Mesodermal cell (in vitro differentiated cells): ENCODE measurements around the gene ELOA2.
"Not testable (repeated sequence)": the region's sequence is repeated elsewhere in the genome, so short reads cannot be mapped to it uniquely, and the experiment has no call there.

ENCODE experiments used
- H3K27ac ChIP-seq: 2 replicates; pipeline ENCODE4 v1.7.0; 2013; ENCODE audit warnings: mild to moderate bottlenecking, low read depth, low read length, moderate library complexity; ENCODE audit not compliant: severe bottlenecking
- H3K36me3 ChIP-seq: 2 replicates; pipeline ENCODE4 v1.7.1; 2013; ENCODE audit warnings: mild to moderate bottlenecking, low read length, moderate library complexity; ENCODE audit not compliant: control insufficient read depth, insufficient read depth
- H3K4me1 ChIP-seq: one replicate; pipeline ENCODE4 v1.7.1; 2013; ENCODE audit warnings: mild to moderate bottlenecking, low read length; ENCODE audit not compliant: insufficient read depth, control insufficient read depth, poor library complexity, severe bottlenecking
- H3K4me3 ChIP-seq: 2 replicates; pipeline ENCODE4 v1.7.0; 2013; ENCODE audit warnings: low read length, control low read depth, mild to moderate bottlenecking; ENCODE audit not compliant: insufficient read depth, poor library complexity, severe bottlenecking; ENCODE audit errors: extremely low read depth
- H3K9me3 ChIP-seq: 2 replicates; pipeline ENCODE4 v1.7.1; 2013; ENCODE audit warnings: mild to moderate bottlenecking, low read length, moderate library complexity; ENCODE audit not compliant: control insufficient read depth
- WGBS, 2 experiments: methylation state at CpG; one replicate each; pipeline ENCODE4 v1.1.5; 2013; ENCODE audit warnings: missing lambda C conversion rate in 2 of 2; ENCODE audit not compliant: insufficient coverage in 2 of 2; 5-methylcytosine and 5-hydroxymethylcytosine counted together

ELOA2 gene

DNA sequence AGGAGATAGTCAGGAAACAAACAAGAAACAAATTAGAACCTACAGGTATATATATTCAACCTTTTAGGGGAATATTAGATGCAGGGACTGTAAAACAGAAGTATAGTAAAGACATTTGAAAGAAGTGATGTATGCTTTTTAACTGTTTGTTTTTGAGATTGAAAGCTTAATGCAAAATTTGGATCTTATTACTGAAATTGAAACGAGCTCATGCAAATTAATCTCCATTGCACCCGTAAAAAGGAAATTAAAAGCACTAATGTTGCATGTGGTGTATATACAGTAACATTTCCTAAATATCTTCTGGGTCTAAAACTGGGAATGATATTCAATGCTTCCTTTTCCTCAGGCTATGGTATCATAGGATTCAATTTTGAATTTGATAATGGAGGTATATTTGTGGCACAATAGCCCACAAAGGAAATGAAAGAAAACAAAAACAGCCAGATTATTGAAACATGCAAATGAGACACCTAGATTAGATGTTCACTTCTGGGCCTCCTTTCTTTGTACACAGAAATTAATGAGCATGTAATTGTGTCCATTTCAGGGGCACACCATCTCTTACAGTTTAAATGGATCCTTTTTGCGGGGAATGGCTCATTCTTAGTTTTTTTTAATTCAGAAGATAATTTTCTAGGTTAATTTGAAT is 1.6 kb upstream of the ELOA2 start:
- H3K4me3 ChIP-seq = no peak overlapping the region
- no CpG with 5 or more reads among the region's 3 CpGs for WGBS, 2 experiments
- H3K27ac ChIP-seq = no peak overlapping the region
- H3K9me3 ChIP-seq = no peaks in the 10 kb centered on the region
- H3K36me3 ChIP-seq = no peaks in the 10 kb centered on the region
- H3K4me1 ChIP-seq = no peaks in the 10 kb centered on the region

DNA sequence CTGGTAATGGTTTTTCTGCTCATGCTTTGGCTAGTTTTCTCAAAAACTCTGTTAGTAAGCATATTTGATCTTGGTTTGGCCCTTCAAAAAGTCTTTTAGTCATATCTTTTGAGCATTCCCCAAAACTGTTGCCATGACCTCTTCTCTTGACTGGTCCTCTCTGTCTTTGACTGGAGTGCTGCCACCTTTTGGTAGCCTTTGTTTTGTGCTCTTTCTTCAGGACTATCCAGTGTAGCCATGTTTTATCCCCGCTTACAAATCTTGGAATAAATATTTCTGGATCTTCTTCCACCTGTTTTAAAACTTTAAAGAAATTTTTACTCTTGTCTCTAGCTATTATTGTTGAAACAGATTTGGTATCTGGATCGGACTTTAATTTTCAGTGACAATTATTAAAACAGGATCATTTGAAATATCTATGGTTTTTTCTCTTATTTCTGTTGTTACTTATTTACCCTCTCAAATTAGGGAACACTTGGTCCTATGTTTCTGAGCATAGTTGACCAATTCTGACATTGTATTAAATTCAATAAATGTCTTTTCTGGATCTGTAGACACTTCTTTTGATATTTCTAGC is 965 bp upstream of the ELOA2 start:
- Histone ChIP-seq H3K36me3 (no peaks in the 10 kb centered on the region), H3K27ac (no peak overlapping the region), H3K4me1 (no peaks in the 10 kb centered on the region), H3K4me3 (no peak overlapping the region), H3K9me3 (no peaks in the 10 kb centered on the region)
- WGBS, 2 experiments = no CpG with 5 or more reads among the region's 2 CpGs

DNA sequence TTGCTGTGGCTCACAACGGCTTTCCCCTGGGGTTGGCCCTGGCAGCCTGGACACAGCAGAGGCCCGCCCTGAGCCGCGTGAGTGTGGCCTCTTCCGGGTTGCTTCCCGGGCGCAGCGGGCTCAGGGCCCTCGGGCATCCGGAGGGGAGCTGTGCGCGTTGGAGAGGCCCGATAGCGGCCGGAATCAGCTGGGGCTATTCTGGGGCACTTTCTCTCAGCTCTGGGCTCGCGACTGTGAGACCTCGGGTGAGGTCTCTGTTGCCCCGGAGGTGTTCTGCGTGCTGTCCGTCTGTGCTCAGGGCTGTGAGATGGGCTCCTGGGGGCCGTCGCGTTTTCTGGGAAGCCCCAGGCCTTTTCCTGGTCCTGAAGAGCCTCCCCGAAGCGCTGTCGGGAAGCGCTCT is 830 bp downstream of the ELOA2 start:
- H3K9me3 ChIP-seq, H3K36me3 ChIP-seq, H3K4me3 ChIP-seq, H3K27ac ChIP-seq, H3K4me1 ChIP-seq: not testable (repeated sequence)
- WGBS, 2 experiments = 93 to 98% methylated on average over 10 to 20 of the region's 28 CpGs

DNA sequence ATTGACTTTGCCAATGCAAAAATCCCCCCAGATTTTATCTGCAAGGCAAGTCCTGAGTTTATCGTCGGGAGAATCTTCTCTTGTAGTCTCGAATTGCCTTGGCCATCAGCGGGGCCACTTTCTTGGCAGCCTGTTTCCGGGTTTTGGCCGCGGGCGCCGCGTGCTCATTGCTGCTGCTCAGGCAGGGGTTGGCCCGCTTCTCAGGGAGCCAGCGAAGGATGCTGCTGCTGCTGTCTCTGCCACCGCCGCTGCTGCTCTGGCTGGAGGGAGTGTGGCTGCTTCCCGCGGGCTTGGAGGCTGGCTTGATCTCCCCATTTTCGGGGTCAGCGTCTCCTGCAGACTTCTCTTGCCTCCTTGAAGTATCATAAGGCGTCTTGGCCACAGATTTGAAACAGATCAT is 2.5 kb downstream of the ELOA2 start:
- Histone ChIP-seq H3K4me3 (no peak overlapping the region), H3K4me1 (no peaks in the 10 kb centered on the region), H3K27ac (no peak overlapping the region), H3K36me3 (no peaks in the 10 kb centered on the region), H3K9me3 (no peaks in the 10 kb centered on the region)
- WGBS, 2 experiments = 94% methylated on average over 13 to 19 of the region's 19 CpGs

DNA sequence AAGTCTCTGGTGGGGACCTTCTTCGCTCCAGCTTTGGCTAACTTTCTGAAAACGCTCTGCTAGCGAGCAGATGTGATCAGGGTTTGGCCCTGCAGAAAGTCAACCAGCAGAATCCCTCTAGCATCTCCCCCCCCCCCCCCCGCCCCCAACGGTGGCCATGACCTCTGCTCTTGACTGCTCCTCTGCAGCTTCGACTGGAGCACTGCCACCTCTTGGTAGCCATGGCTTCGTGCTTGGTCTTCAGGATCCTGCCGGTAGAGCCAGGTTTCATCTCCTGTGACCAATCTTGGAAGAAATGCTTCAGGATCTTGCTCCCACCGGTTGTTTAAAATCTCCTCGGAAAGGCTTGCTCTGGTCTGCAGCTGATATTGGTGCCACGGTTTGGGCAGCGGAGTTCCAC is 4.5 kb downstream of the ELOA2 start:
- H3K9me3 ChIP-seq, H3K36me3 ChIP-seq, H3K4me1 ChIP-seq, H3K4me3 ChIP-seq, H3K27ac ChIP-seq: not testable (repeated sequence)
- 83 to 88% methylated on average over 2 to 3 of the region's 12 CpGs for WGBS, 2 experiments

DNA sequence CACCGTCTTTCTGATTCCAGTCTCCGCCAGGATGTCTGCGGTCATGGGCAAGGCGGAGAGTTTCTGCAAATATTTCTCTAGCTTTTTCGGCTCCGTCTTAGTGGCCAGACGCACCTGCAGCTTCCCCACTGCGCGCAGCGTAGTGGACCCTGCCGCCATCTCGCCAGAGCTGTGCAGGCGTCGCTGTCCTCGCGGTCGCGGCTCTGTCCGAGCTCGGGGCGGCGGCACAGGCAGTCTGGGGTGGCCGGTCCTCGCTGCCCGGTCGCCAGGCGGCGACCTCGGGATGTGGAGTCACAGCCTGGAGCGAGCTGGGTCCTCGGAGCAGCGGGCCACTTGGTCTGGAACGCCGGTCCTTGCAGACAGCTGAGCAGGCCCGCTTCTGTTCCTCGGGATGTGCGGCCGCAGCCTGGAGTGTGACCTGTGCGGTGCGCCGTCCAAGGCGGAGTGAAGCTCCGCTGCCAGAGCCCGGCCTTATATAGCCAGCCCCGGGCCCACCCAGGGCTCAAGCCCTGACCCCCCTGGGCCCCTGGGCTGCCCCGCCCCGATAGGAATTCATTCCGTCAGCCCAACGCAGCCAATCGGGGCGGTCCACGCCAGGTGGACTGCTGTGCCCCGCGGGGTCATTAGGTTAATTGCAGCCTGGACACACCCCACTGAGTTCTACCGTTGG is 5.6 kb downstream of the ELOA2 start:
- no CpG with 5 or more reads among the region's 55 CpGs for WGBS, 2 experiments
- not testable (repeated sequence) for H3K4me3 ChIP-seq, H3K36me3 ChIP-seq, H3K9me3 ChIP-seq, H3K27ac ChIP-seq, H3K4me1 ChIP-seq

DNA sequence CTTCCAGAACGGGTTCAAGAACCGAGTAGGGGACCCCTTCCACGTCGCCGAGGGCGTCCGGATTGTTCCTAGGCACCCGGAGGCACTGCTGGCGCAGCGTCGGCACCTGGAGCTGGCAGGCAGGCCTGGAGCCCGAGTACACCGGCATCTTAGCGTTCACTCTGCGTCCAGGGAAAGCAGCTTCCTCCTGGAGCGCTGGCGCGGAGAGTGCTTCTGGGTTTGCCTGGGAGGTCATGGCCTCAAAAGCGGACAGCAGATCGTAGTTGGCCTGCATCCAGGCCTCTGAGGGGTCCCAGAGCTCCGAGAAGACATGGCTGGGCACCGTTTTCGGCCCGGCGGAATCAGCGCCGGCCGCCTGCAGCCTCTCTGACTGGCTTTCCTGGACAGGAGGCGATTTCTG is 6.7 kb downstream of the ELOA2 start:
- not testable (repeated sequence) for H3K36me3 ChIP-seq, H3K4me1 ChIP-seq, H3K9me3 ChIP-seq, H3K4me3 ChIP-seq, H3K27ac ChIP-seq
- WGBS, 2 experiments = no CpG with 5 or more reads among the region's 29 CpGs

DNA sequence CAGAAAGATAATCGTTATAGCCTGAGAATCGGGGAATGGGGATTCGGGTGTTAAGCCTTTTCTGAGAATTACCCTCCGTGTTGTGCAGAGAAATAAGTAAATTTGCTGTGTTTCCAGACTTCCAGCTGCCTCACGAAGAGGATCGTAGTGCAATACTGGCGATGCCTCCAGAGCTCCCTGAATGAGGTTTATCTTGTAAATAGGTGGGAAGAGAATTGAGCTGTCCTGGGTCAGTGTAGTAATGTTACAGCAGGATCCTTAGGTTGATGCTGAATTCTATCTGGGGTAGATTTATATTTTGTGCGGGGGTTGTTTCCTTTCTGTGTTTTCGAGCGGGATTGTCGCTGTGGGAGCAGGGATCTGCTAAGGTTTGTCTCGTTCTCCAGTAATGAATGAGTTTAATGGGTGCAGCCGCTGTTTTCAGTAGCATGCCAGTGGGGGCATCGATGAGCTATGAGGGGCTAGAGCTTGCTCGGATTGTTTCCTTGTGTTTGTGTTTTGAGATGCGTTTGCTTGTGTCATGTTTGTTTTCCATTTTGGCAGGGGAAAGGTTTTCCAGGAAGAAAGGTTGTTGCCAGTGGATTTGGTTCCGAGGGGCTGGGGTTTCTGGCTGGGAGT is 9.8 kb downstream of the ELOA2 start:
- H3K9me3 ChIP-seq, H3K27ac ChIP-seq, H3K36me3 ChIP-seq, H3K4me1 ChIP-seq, H3K4me3 ChIP-seq: not testable (repeated sequence)
- 83 to 91% methylated on average over 3 of the region's 17 CpGs for WGBS, 2 experiments

DNA sequence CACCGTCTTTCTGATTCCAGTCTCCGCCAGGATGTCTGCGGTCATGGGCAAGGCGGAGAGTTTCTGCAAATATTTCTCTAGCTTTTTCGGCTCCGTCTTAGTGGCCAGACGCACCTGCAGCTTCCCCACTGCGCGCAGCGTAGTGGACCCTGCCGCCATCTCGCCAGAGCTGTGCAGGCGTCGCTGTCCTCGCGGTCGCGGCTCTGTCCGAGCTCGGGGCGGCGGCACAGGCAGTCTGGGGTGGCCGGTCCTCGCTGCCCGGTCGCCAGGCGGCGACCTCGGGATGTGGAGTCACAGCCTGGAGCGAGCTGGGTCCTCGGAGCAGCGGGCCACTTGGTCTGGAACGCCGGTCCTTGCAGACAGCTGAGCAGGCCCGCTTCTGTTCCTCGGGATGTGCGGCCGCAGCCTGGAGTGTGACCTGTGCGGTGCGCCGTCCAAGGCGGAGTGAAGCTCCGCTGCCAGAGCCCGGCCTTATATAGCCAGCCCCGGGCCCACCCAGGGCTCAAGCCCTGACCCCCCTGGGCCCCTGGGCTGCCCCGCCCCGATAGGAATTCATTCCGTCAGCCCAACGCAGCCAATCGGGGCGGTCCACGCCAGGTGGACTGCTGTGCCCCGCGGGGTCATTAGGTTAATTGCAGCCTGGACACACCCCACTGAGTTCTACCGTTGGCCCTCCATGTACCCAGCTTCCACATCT is 11.5 kb downstream of the ELOA2 start:
- H3K4me1 ChIP-seq = not testable (repeated sequence)
- no CpG with 5 or more reads among the region's 55 CpGs for WGBS, 2 experiments

DNA sequence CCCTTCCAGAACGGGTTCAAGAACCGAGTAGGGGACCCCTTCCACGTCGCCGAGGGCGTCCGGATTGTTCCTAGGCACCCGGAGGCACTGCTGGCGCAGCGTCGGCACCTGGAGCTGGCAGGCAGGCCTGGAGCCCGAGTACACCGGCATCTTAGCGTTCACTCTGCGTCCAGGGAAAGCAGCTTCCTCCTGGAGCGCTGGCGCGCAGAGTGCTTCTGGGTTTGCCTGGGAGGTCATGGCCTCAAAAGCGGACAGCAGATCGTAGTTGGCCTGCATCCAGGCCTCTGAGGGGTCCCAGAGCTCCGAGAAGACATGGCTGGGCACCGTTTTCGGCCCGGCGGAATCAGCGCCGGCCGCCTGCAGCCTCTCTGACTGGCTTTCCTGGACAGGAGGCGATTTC is 12.6 kb downstream of the ELOA2 start:
- not testable (repeated sequence) for H3K36me3 ChIP-seq, H3K4me3 ChIP-seq, H3K9me3 ChIP-seq, H3K27ac ChIP-seq, H3K4me1 ChIP-seq
- 95% methylated on average over 4 of the region's 29 CpGs; no CpG with 5 or more reads in 1 of the 2 experiments for WGBS, 2 experiments

More for the DNA sequence above, 11.5 kb downstream of the ELOA2 start:
- H3K27ac ChIP-seq, H3K4me3 ChIP-seq, H3K9me3 ChIP-seq, H3K36me3 ChIP-seq: not testable (repeated sequence)
